Endothelial cell of umbilical vein (primary cell): ENCODE results near the gene C10orf71. TPM values are rescaled to one million over a fixed set of nuclear protein-coding genes. Genes with fewer than 3 reads are reported as not detected.

Source experiments
- BruUV-seq: library from RNA; stranded (reverse); fragments of 400-500 nt; replicated peaks from 2 replicates; lab custom pipeline; 2021; lab: Mats Ljungman, UMichigan
- CTCF ChIA-PET: fragments of 300-600, 350-600 bp; sonication (Branson Sonifier 250); formaldehyde crosslinking; loops from one replicate; lab custom pipeline; 2021; ENCODE audit warnings: antibody characterized with exemption, inconsistent platforms; lab: Charles Lee
- POLR2A ChIA-PET: fragments of 300-600, 350-600 bp; sonication (Branson Sonifier 250); formaldehyde crosslinking; loops from one replicate; lab custom pipeline; 2021; ENCODE audit warnings: antibody characterized with exemption, inconsistent platforms; lab: Charles Lee
- DNase-seq: peaks from one replicate; pipeline ENCODE4 v3.0.0-alpha.2; 2011; ENCODE audit warnings: low read depth, low spot score
- FAIRE-seq: peaks from 2 replicates; lab custom pipeline; 2011; peaks lifted over from hg19 to GRCh38; lab: Jason Lieb, UNC
- H2AFZ ChIP-seq: 2 replicates; pipeline ENCODE4 v1.6.0; 2012; ENCODE audit warnings: low read depth, low read length, control low read depth, inconsistent platforms
- H3K27ac ChIP-seq: 2 replicates; pipeline ENCODE4 v1.5.1; 2011; ENCODE audit warnings: low read depth, mild to moderate bottlenecking, control low read depth, low read length, moderate library complexity; ENCODE audit not compliant: insufficient read depth
- H3K27me3 ChIP-seq, 2 experiments: 2 replicates each; pipeline versions ENCODE4 v1.6.0 to v1.6.1; 2011; ENCODE audit warnings: low read length in 2 of 2, mixed read lengths in 1 of 2; ENCODE audit not compliant: control insufficient read depth in 2 of 2, insufficient read depth in 2 of 2
- H3K36me3 ChIP-seq, 2 experiments: 2 replicates in 1 of 2; 3 replicates in 1 of 2; pipeline ENCODE4 v1.5.1; 2011; ENCODE audit warnings: low read length in 2 of 2, mild to moderate bottlenecking in 1 of 2, moderate library complexity in 1 of 2; ENCODE audit not compliant: control insufficient read depth in 2 of 2, insufficient read depth in 2 of 2; ENCODE audit errors: extremely low read depth in 1 of 2
- H3K4me1 ChIP-seq: 3 replicates; pipeline ENCODE4 v1.5.1; 2011; ENCODE audit warnings: mild to moderate bottlenecking, low read length; ENCODE audit not compliant: control insufficient read depth, insufficient read depth; ENCODE audit errors: extremely low read depth
- H3K4me2 ChIP-seq: 2 replicates; pipeline ENCODE4 v1.6.1; 2011; ENCODE audit warnings: low read length, control low read depth, mixed read lengths; ENCODE audit not compliant: insufficient read depth
- H3K4me3 ChIP-seq, 3 experiments: fragments of 200-600 bp in 1 of 3; sonication (generic), shearing (Covaris generic) in 1 of 3; replicated peaks in 1 of 3; 2 replicates each; pipeline ENCODE4 v1.5.1; 2011 to 2016; ENCODE audit warnings: control low read depth in 3 of 3, low read length in 3 of 3, mild to moderate bottlenecking in 2 of 3, inconsistent platforms in 1 of 3, low read depth in 1 of 3, moderate library complexity in 1 of 3; ENCODE audit not compliant: insufficient read depth in 1 of 3
- H3K79me2 ChIP-seq: 2 replicates; pipeline ENCODE4 v1.6.0; 2012; ENCODE audit warnings: low read length, inconsistent platforms; ENCODE audit not compliant: control insufficient read depth, insufficient read depth
- H3K9ac ChIP-seq: replicated peaks from 2 replicates; pipeline ENCODE3; 2011; ENCODE audit warnings: low read length, control low read depth; ENCODE audit not compliant: insufficient read depth; ENCODE audit errors: extremely low read depth
- H3K9me1 ChIP-seq: replicated peaks from 3 replicates; pipeline ENCODE4 v1.6.0; 2011; ENCODE audit warnings: mild to moderate bottlenecking, low read length; ENCODE audit not compliant: control insufficient read depth, insufficient read depth; ENCODE audit errors: extremely low read depth
- H3K9me3 ChIP-seq: replicated peaks from 2 replicates; pipeline ENCODE4 v1.5.1; 2012; ENCODE audit warnings: low read length, inconsistent platforms; ENCODE audit not compliant: control insufficient read depth, insufficient read depth
- H4K20me1 ChIP-seq: replicated peaks from 2 replicates; pipeline ENCODE3; 2011; ENCODE audit warnings: mild to moderate bottlenecking, low read length; ENCODE audit not compliant: control insufficient read depth, insufficient read depth; ENCODE audit errors: extremely low read depth
- CTCF ChIP-seq, 2 donors: IDR thresholded peaks; 1 replicate in 1 of 2; 2 replicates in 1 of 2; pipeline ENCODE4 v1.5.1; 2011; ENCODE audit warnings: low read length in 2 of 2, mild to moderate bottlenecking in 2 of 2, moderate library complexity in 2 of 2, control low read depth in 1 of 2, inconsistent platforms in 1 of 2, low read depth in 1 of 2; ENCODE audit not compliant: insufficient read depth in 1 of 2; ENCODE audit errors: extremely low read depth in 1 of 2
- EZH2 ChIP-seq: IDR thresholded peaks from 2 replicates; pipeline ENCODE4 v1.6.1; 2012; ENCODE audit warnings: borderline replicate concordance, low read depth, mild to moderate bottlenecking, moderate library complexity, low read length, inconsistent platforms; ENCODE audit not compliant: severe bottlenecking
- FOS ChIP-seq: IDR thresholded peaks from 2 replicates; pipeline ENCODE4 v1.6.1; 2011; ENCODE audit warnings: mild to moderate bottlenecking, low read length, moderate library complexity, borderline replicate concordance; ENCODE audit not compliant: insufficient read depth
- GATA2 ChIP-seq: IDR thresholded peaks from 2 replicates; pipeline ENCODE4 v1.7.0; 2011; ENCODE audit warnings: low read depth, mild to moderate bottlenecking, moderate library complexity, mixed read lengths, low read length; ENCODE audit not compliant: insufficient read length, insufficient read depth
- JUN ChIP-seq: IDR thresholded peaks from 2 replicates; pipeline ENCODE4 v1.6.1; 2011; ENCODE audit warnings: borderline replicate concordance, low read depth; ENCODE audit not compliant: insufficient read length, insufficient read depth
- MAX ChIP-seq: IDR thresholded peaks from 2 replicates; pipeline ENCODE4 v1.6.1; 2011; ENCODE audit not compliant: insufficient read depth, insufficient read length
- MYC ChIP-seq: IDR thresholded peaks from one replicate; pipeline ENCODE4 v1.6.1; 2011; ENCODE audit warnings: mild to moderate bottlenecking, low read depth, low read length
- POLR2A ChIP-seq: IDR thresholded peaks from 2 replicates; pipeline ENCODE4 v1.6.1; 2012; ENCODE audit warnings: low read depth, mild to moderate bottlenecking, control low read depth, low read length
- POLR2AphosphoS5 ChIP-seq: IDR thresholded peaks from 2 replicates; pipeline ENCODE4 v1.6.1; 2012; ENCODE audit warnings: low read depth, mild to moderate bottlenecking, control low read depth, low read length, moderate library complexity; ENCODE audit not compliant: insufficient read depth
- dilution Hi-C: fragments of 300-500 bp; cut with MboI; formaldehyde crosslinking; loops from one replicate; pipeline ENCODE4 v1.15.0; 2019; ENCODE audit warnings: low sequenced_read_pairs; ENCODE audit not compliant: extremely low pct_ligation_motif_present
- intact Hi-C: fragments of 100-400 bp; cut with micrococcal nuclease; formaldehyde crosslinking; loops from one replicate; pipeline ENCODE4 v1.10.0; 2022
- polyA plus RNA-seq, 4 experiments: library from polyadenylated mRNA; depleted of rRNA in 3 of 4; stranded (reverse) in 3 of 4; unstranded in 1 of 4; fragments of >200 nt; gene quantifications; 2 replicates each; pipeline versions ENCODE4 v1.2.1 to v1.2.3, GENCODE V29; 2011 to 2012; ENCODE audit warnings: missing spikeins in 1 of 4
- total RNA-seq: library from RNA; stranded (reverse); gene quantifications from 2 replicates; pipeline ENCODE4 v1.2.3, GENCODE V29; 2021

Gene C10orf71
- total and polyA plus RNA-seq, 2 donors (not counting 3 experiments of a cell fraction or from before 2014, with no cell fraction given) = not detected

GRCh38 chr10:49323171-49323895, 24.4 kb downstream of the C10orf71 start:
- Histone ChIP-seq H3K36me3 (no peaks in the 10 kb centered on the region), H3K4me3 (no peak overlapping the region), H3K9ac (no peak overlapping the region), H3K79me2 (no peaks in the 10 kb centered on the region), H4K20me1 (no peaks in the 10 kb centered on the region), H2AFZ (no peak overlapping the region), H3K4me2 (no peak overlapping the region), H3K27ac (no peak overlapping the region), H3K27me3 (no peaks in the 10 kb centered on the region), H3K9me3 (no peaks in the 10 kb centered on the region), H3K9me1 (no peaks in the 10 kb centered on the region), H3K4me1 (no peaks in the 10 kb centered on the region)
- TF ChIP-seq GATA2 = no peak
- FAIRE-seq (no peak), DNase-seq (no peak)
- dilution Hi-C loops (no loop called here), intact Hi-C loops (no loop called here)
- ChIA-PET POLR2A (no interaction called here), CTCF (interaction anchor here (1.5 kb wide), 1 partner anchor 9 kb away, joined by 5 read pairs; no protein-coding TSS in a partner anchor)
- BruUV-seq = no TSS peak

DNA sequence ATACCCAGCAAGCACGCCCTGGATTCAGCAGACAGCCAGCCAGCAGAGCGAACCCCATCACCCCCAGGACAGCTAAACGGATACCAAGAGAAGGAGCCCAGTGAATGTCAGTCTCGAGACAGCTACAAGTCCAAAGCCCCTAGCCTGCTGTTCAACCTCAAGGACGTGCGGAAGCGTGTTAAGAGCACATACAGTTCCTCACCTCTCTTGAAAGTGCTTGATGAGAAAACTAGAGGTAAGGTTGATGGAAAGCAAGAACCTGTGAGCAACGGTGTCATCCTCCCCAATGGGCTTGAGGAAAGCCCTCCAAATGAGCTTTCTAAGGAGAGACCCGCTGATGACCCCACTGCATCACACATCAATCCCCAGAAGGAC, 24.9 kb downstream of the C10orf71 start:
- no peak overlapping the region for H3K9ac ChIP-seq
- POLR2A ChIA-PET = no interaction called here
- H3K4me3 ChIP-seq = no peak overlapping the region
- TF ChIP-seq POLR2A = no peak
- TF ChIP-seq MAX = no peak
- TF ChIP-seq EZH2 = no peak
- TF ChIP-seq GATA2 = no peak
- no peak for TF ChIP-seq CTCF (IDR thresholded peaks at IDR 0.05; ENCODE audit: extremely low read depth in 1 of 2, insufficient read depth in 1 of 2, low read depth in 1 of 2, low read length in 2 of 2)
- TF ChIP-seq MYC = no peak
- no peak for TF ChIP-seq FOS
- TF ChIP-seq JUN = no peak
- TF ChIP-seq POLR2AphosphoS5 = no peak
- no peaks in the 10 kb centered on the region for H3K4me1 ChIP-seq
- DNase-seq (no peak), FAIRE-seq (no peak)
- no peaks in the 10 kb centered on the region for H3K36me3 ChIP-seq
- no peaks in the 10 kb centered on the region for H3K9me3 ChIP-seq
- H4K20me1 ChIP-seq = no peaks in the 10 kb centered on the region
- dilution Hi-C loops = no loop called here
- intact Hi-C loops = no loop called here
- H3K9me1 ChIP-seq = no peaks in the 10 kb centered on the region
- H3K27me3 ChIP-seq = no peaks in the 10 kb centered on the region
- CTCF ChIA-PET = interaction anchor here (1.3 to 1.5 kb wide), 2 partner anchors 9 to 189 kb away, joined by 4 to 5 read pairs; no protein-coding TSS in a partner anchor
- no peaks in the 10 kb centered on the region for H3K79me2 ChIP-seq
- no TSS peak for BruUV-seq
- H2AFZ ChIP-seq = no peak overlapping the region
- no peak overlapping the region for H3K27ac ChIP-seq
- H3K4me2 ChIP-seq = no peak overlapping the region
